ENCODE data around the gene C2CD3.
"Not testable (repeated sequence)": the region's sequence is repeated elsewhere in the genome, so short reads cannot be mapped to it uniquely, and the experiment has no call there.

The C2CD3 gene

GRCh38 chr11:74120260-74121035 is 50.4 kb downstream of the C2CD3 start:
- not testable (repeated sequence) for DNase-seq (ENCODE audit: low read depth in 3 of 3)

GRCh38 chr11:74116719-74117118 is 54.1 kb downstream of the C2CD3 start:
- DNase-seq (ENCODE audit: low read depth in 3 of 3) = no peak

GRCh38 chr11:74112877-74113276 is 57.9 kb downstream of the C2CD3 start:
- no peak for DNase-seq (ENCODE audit: low read depth in 3 of 3)

- no peak for DNase-seq (ENCODE audit: low read depth in 3 of 3)
These were observed 64.7 kb downstream of the C2CD3 start for GRCh38 chr11:74106124-74106523.

GRCh38 chr11:74102321-74102720 is 68.5 kb downstream of the C2CD3 start:
- no peak for DNase-seq (ENCODE audit: low read depth in 3 of 3)

GRCh38 chr11:74100735-74101134 is 70.1 kb downstream of the C2CD3 start:
- DNase-seq (ENCODE audit: low read depth in 3 of 3) = no peak

- DNase-seq (ENCODE audit: low read depth in 3 of 3) = no peak
These were observed 70.6 kb downstream of the C2CD3 start for GRCh38 chr11:74100231-74100630.

- DNase-seq (ENCODE audit: low read depth in 3 of 3) = no peak
These were observed 73.0 kb downstream of the C2CD3 start for GRCh38 chr11:74097686-74098237.

- no peak for DNase-seq (ENCODE audit: low read depth in 3 of 3)
These were observed 76.4 kb downstream of the C2CD3 start for GRCh38 chr11:74094393-74094792.

- no peak for DNase-seq (ENCODE audit: low read depth in 3 of 3)
These were observed 78.4 kb downstream of the C2CD3 start for GRCh38 chr11:74092425-74092824.

- DNase-seq (ENCODE audit: low read depth in 3 of 3) = no peak
These were observed 79.3 kb downstream of the C2CD3 start for GRCh38 chr11:74091549-74091948.

GRCh38 chr11:74090701-74091100 is 80.1 kb downstream of the C2CD3 start:
- DNase-seq (ENCODE audit: low read depth in 3 of 3) = no peak

GRCh38 chr11:74086242-74086884 is 84.4 kb downstream of the C2CD3 start:
- DNase-seq (ENCODE audit: low read depth in 3 of 3) = no peak

- DNase-seq (ENCODE audit: low read depth in 3 of 3) = no peak
These were observed 85.3 kb downstream of the C2CD3 start for GRCh38 chr11:74085542-74085892.

GRCh38 chr11:74084796-74085541 is 85.8 kb downstream of the C2CD3 start:
- DNase-seq (ENCODE audit: low read depth in 3 of 3) = no peak

- not testable (repeated sequence) for DNase-seq (ENCODE audit: low read depth in 3 of 3)
These were observed 86.9 kb downstream of the C2CD3 start for GRCh38 chr11:74083927-74084326.

GRCh38 chr11:74081428-74081827 is 89.4 kb downstream of the C2CD3 start:
- DNase-seq (ENCODE audit: low read depth in 3 of 3) = no peak

- DNase-seq (ENCODE audit: low read depth in 3 of 3) = no peak
These were observed 93.6 kb downstream of the C2CD3 start for GRCh38 chr11:74077193-74077592.

- DNase-seq (ENCODE audit: low read depth in 3 of 3) = no peak
These were observed 98.1 kb downstream of the C2CD3 start for GRCh38 chr11:74072721-74073120.

GRCh38 chr11:74072286-74072685 is 98.5 kb downstream of the C2CD3 start:
- no peak for DNase-seq (ENCODE audit: low read depth in 3 of 3)

GRCh38 chr11:74070723-74071492 is 99.9 kb downstream of the C2CD3 start:
- DNase-seq (ENCODE audit: low read depth in 3 of 3) = no peak
